Measurements from ENCODE around the gene PLAAT1.

- TF ChIP-seq CTCF (IDR thresholded peaks at IDR 0.05) (no peak), POLR2A (IDR thresholded peaks at IDR 0.05) (no peak)
Measured at GRCh38 chr3:193305356-193305755, 64.3 kb downstream of the PLAAT1 start.

All from right lobe of liver (tissue), 4 donors.